ENCODE measurements around the gene SYNC.
"Not testable (repeated sequence)": the region's sequence is repeated elsewhere in the genome, so short reads cannot be mapped to it uniquely, and the experiment has no call there.

The SYNC gene

DNA sequence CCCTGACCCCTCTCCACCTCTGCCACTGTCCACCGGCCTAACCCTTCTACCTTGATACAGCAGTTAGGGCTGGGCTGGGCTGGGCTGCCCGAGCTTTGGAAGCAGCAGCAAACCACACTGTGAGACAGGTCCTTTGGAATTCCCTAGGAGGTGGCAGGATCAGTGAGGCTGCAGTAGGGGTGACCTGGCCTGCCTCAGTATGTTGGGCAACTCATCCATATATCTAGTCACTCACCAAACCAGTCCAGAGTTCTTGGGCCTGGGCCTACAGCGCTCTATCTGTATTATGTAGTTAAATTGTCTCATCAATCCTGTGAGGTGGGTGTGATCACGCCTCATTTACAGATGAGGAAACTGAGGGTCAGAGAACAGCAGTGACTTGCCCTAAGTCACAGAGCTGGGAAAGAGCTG is 13.3 kb upstream of the SYNC start:
- no peak for DNase-seq (ENCODE audit: extremely low read depth, low read depth)
- TF ChIP-seq, protein P1, sequence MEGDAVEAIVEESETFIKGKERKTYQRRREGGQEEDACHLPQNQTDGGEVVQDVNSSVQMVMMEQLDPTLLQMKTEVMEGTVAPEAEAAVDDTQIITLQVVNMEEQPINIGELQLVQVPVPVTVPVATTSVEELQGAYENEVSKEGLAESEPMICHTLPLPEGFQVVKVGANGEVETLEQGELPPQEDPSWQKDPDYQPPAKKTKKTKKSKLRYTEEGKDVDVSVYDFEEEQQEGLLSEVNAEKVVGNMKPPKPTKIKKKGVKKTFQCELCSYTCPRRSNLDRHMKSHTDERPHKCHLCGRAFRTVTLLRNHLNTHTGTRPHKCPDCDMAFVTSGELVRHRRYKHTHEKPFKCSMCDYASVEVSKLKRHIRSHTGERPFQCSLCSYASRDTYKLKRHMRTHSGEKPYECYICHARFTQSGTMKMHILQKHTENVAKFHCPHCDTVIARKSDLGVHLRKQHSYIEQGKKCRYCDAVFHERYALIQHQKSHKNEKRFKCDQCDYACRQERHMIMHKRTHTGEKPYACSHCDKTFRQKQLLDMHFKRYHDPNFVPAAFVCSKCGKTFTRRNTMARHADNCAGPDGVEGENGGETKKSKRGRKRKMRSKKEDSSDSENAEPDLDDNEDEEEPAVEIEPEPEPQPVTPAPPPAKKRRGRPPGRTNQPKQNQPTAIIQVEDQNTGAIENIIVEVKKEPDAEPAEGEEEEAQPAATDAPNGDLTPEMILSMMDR (IDR thresholded peaks at IDR 0.05; ENCODE audit: low read depth, low read length, missing control alignments): no peak
- H3K4me3 ChIP-seq (replicated peaks; ENCODE audit: low read depth, low read length): no peak overlapping the region

DNA sequence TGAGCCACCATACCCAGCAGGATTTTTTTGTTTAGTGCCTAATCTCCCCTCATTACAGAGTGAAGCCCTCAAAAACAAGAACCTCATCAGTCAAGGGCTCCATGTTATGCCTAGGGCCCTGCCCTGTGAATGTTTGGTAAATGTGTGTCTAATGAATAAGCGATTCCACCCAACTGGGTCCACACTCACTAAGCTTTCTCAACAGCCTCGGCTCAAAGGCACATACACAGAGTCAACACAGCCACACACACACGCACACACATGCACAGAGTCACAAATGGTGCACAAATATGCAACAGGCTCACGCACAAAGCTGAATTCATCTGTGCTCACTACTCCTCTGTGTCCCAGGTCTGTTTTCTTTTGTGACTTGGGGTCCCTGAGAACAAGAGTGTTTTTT is 11.7 kb upstream of the SYNC start:
- DNase-seq (ENCODE audit: extremely low read depth, low read depth): no peak
- H3K4me3 ChIP-seq (replicated peaks; ENCODE audit: low read depth, low read length): no peak overlapping the region
- TF ChIP-seq, protein P1 (IDR thresholded peaks at IDR 0.05; ENCODE audit: low read depth, low read length, missing control alignments): no peak

DNA sequence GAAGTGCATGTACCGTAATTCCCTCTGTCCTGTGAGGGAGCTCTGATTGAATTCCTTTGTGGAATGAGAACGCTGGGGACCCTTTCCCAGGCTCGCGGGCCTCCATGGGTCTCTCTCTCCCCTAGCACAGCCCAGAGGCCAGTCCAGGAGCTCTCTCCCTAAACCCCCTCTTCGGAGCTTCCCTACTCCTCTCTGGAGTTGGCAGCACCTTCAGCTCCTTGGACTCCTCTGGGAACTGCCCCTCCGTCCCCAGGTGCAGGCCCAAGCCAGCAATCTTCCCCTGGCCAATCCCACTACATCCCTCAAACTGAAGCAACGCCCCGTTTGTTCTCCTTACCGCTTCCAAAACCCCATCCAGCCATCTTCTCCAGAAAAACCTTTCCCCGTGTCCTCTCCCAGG is 10.5 kb upstream of the SYNC start:
- TF ChIP-seq, protein P1 (IDR thresholded peaks at IDR 0.05; ENCODE audit: low read depth, low read length, missing control alignments): no peak
- DNase-seq (ENCODE audit: extremely low read depth, low read depth): no peak
- H3K4me3 ChIP-seq (replicated peaks; ENCODE audit: low read depth, low read length): no peak overlapping the region

DNA sequence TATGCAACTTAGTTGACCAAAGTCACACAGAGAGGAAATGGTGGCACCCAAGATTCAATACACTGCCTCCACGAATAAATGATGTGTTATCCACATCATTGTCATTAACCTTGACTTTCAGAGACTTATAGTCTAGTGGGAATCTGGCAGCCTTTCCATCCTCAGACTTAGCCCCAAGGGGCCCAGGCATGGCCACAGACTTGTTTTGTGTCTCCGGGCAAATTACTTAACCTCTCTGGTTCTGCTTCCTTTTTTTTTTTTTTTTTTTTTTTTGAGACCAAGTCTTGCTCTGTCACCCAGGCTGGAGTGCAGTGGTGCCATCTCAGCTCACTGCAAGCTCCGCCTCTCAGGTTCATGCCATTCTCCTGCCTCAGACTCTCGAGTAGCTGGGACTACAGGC is 8.7 kb upstream of the SYNC start:
- H3K4me3 ChIP-seq (replicated peaks; ENCODE audit: low read depth, low read length); DNase-seq (ENCODE audit: extremely low read depth, low read depth): not testable (repeated sequence)

DNA sequence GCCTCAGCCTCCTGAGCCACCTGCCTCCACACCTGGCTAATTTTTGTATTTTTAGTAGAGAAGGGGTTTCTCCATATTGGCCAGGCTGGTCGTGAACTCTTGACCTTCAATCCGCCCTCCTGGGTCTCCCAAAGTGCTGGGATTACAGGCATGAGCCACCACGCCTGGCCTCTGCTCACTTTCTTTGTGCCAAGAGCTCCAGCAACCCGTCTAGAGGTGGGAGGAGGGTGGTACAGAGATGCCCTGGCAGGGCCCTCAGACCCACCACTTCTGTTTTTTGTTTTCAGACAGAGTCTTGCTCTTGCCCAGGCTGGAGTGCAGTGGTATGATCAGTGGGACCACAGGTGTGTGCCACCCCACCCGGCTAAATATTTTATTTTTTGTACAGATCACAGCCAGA is 6.9 kb upstream of the SYNC start:
- H3K4me3 ChIP-seq (replicated peaks; ENCODE audit: low read depth, low read length): no peak overlapping the region
- TF ChIP-seq, protein P1 (IDR thresholded peaks at IDR 0.05; ENCODE audit: low read depth, low read length, missing control alignments): no peak
- no peak for DNase-seq (ENCODE audit: extremely low read depth, low read depth)

DNA sequence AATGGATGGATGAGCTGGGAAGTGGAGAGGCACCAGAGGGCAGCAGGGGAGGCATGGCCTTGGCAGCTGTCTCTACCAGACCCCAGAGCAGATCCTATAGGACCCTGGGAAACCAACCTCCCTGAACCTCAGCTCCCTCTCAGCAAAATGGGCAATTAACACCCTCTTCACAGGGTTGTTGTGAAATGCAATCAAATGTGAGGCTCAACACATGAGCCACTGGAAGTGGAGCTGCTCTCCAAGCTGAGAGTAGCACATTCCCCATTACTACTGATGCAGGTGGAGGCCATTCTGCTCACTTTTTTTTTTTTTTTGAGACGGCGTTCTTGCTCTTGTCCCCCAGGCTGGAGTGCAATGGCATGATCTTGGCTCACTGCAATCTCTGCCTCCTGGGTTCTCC is 6.5 kb upstream of the SYNC start:
- DNase-seq (ENCODE audit: extremely low read depth, low read depth): no peak
- TF ChIP-seq, protein P1 (IDR thresholded peaks at IDR 0.05; ENCODE audit: low read depth, low read length, missing control alignments): no peak
- no peak overlapping the region for H3K4me3 ChIP-seq (replicated peaks; ENCODE audit: low read depth, low read length)

DNA sequence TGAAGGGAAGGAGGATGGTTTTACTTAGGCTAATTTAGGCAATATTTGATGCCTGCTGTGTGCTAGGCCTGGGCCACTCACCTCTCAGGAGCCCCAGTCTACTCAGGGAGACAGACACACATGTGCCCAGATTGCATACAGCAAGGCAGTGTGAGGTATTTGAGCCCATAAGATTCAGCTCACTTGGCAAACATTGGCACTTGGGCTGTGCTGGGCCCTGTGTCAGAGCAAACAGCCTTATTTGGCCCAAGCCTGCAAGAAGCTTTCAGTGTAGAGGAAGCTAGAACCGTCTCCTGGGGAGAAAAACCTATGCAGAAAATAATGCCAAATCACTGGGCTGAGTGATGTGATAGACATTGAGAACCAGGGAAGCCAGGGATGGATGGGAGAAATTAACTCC is 3.9 kb upstream of the SYNC start:
- DNase-seq (ENCODE audit: extremely low read depth, low read depth): no peak
- TF ChIP-seq, protein P1 (IDR thresholded peaks at IDR 0.05; ENCODE audit: low read depth, low read length, missing control alignments): no peak
- H3K4me3 ChIP-seq (replicated peaks; ENCODE audit: low read depth, low read length): no peak overlapping the region
